ENCODE measurements around the gene REN. TPM values are rescaled to one million over a fixed set of nuclear protein-coding genes. Genes with fewer than 3 reads are reported as not detected.
A peak's percentile ranks its signal among the peaks of the same experiment; 100 is the strongest.

The REN gene
- total and polyA plus RNA-seq, 12 donors = 0.24 to 3.6 (median 0.95) TPM; not detected in 3

GRCh38 chr1:204174958-204175357, 8.8 kb upstream of the REN start:
- H3K9me3 ChIP-seq (replicated peaks in 1 of 3) = no peaks in the 10 kb centered on the region
- TF ChIP-seq CTCF (IDR thresholded peaks at IDR 0.05) (no peak), POLR2A (IDR thresholded peaks at IDR 0.05) (no peak)
- WGBS, 4 donors = 73 to 76% (median 75%) methylated on average over 3 of the region's 3 CpGs
- intact Hi-C loops (cut with DNase I) = no loop called here
- DNase-seq = no peak
- no peak overlapping the region for H3K4me3 ChIP-seq
- no peaks in the 10 kb centered on the region for H3K36me3 ChIP-seq (replicated peaks in 1 of 2)
- H3K27ac ChIP-seq = no peak overlapping the region
- H3K27me3 ChIP-seq = no peaks in the 10 kb centered on the region
- H3K4me1 ChIP-seq (replicated peaks in 1 of 2) = no peaks in the 10 kb centered on the region

- Histone ChIP-seq H3K27ac (no peak overlapping the region), H3K27me3 (no peaks in the 10 kb centered on the region), H3K4me3 (no peak overlapping the region), H3K9me3 (replicated peaks in 1 of 3) (peaks cover 0 to 4% (median 0%) of the 10 kb centered on the region in 3 donors), H3K4me1 (replicated peaks in 1 of 2) (no peaks in the 10 kb centered on the region), H3K36me3 (replicated peaks in 1 of 2) (no peaks in the 10 kb centered on the region)
- intact Hi-C loops (cut with DNase I) = no loop called here
- TF ChIP-seq POLR2A (IDR thresholded peaks at IDR 0.05) (no peak), CTCF (IDR thresholded peaks at IDR 0.05) (no peak)
- DNase-seq = no peak
- 92 to 100% (median 96%) methylated on average over 2 of the region's 2 CpGs for WGBS, 4 donors
Measured at GRCh38 chr1:204172404-204173029, 6.4 kb upstream of the REN start.

- Histone ChIP-seq H3K27me3 (no peaks in the 10 kb centered on the region), H3K27ac (no peak overlapping the region), H3K4me1 (replicated peaks in 1 of 2) (no peaks in the 10 kb centered on the region), H3K36me3 (replicated peaks in 1 of 2) (no peaks in the 10 kb centered on the region), H3K9me3 (replicated peaks in 1 of 3) (peaks cover 0 to 4% (median 0%) of the 10 kb centered on the region in 3 donors), H3K4me3 (no peak overlapping the region)
- TF ChIP-seq POLR2A (IDR thresholded peaks at IDR 0.05) (no peak), CTCF (IDR thresholded peaks at IDR 0.05) (no peak)
- intact Hi-C loops (cut with DNase I) = no loop called here
- 27 to 46% (median 37%) methylated on average over 4 of the region's 4 CpGs for WGBS, 4 donors
- no peak for DNase-seq
Measured at GRCh38 chr1:204171751-204172178, 5.6 kb upstream of the REN start.

GRCh38 chr1:204170494-204171155, 4.5 kb upstream of the REN start:
- TF ChIP-seq POLR2A (IDR thresholded peaks at IDR 0.05) (no peak), CTCF (IDR thresholded peaks at IDR 0.05) (no peak)
- intact Hi-C loops (cut with DNase I) = no loop called here
- Histone ChIP-seq H3K4me1 (replicated peaks in 1 of 2) (no peaks in the 10 kb centered on the region), H3K27me3 (no peaks in the 10 kb centered on the region), H3K36me3 (replicated peaks in 1 of 2) (no peaks in the 10 kb centered on the region), H3K9me3 (replicated peaks in 1 of 3) (peaks cover 0 to 4% (median 0%) of the 10 kb centered on the region in 3 donors), H3K4me3 (no peak overlapping the region), H3K27ac (no peak overlapping the region)
- DNase-seq = peak in 2 of 7 donors; percentile 10 to 31
- WGBS, 4 donors = 47 to 51% (median 49%) methylated on average over 3 of the region's 3 CpGs
